ENCODE data around the gene GAK. TPM values are rescaled to one million over a fixed set of nuclear protein-coding genes. Genes with fewer than 3 reads are reported as not detected.

Gene GAK
- total RNA-seq, 4 donors from 2014 or later, result 34.9 to 48.3 (median 44.5) TPM

DNA sequence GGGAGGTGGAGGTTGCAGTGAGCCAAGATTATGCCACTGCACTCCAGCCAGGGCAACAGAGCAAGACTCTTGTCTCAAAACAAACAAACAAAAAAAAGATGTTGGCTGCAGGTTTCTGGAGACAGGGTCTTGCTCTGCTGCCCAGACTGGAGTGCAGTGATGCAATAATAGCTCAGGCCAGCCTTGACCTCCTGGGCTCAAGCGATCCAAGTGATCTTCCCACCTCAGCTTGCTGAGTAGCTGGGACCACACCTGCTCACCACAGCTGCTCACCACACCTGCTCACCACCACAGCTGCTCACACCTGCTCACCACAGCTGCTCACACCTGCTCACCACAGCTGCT, 76.3 kb downstream of the GAK start:
- Histone ChIP-seq H3K4me1 (no peaks in the 10 kb centered on the region), H3K36me3 (peaks cover 0 to 50% of the 10 kb centered on the region in 2 donors), H3K4me3 (no peak overlapping the region), H3K9me3 (no peaks in the 10 kb centered on the region), H3K27ac (no peak overlapping the region), H3K27me3 (no peaks in the 10 kb centered on the region)
- DNase-seq (no peak), ATAC-seq (no peak)
- TF ChIP-seq, protein P1, sequence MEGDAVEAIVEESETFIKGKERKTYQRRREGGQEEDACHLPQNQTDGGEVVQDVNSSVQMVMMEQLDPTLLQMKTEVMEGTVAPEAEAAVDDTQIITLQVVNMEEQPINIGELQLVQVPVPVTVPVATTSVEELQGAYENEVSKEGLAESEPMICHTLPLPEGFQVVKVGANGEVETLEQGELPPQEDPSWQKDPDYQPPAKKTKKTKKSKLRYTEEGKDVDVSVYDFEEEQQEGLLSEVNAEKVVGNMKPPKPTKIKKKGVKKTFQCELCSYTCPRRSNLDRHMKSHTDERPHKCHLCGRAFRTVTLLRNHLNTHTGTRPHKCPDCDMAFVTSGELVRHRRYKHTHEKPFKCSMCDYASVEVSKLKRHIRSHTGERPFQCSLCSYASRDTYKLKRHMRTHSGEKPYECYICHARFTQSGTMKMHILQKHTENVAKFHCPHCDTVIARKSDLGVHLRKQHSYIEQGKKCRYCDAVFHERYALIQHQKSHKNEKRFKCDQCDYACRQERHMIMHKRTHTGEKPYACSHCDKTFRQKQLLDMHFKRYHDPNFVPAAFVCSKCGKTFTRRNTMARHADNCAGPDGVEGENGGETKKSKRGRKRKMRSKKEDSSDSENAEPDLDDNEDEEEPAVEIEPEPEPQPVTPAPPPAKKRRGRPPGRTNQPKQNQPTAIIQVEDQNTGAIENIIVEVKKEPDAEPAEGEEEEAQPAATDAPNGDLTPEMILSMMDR (IDR thresholded peaks at IDR 0.05 in 4 of 5, conservative IDR thresholded peaks at IDR 0.05 in 1 of 5), result no peak
- TF ChIP-seq POLR2A (IDR thresholded peaks at IDR 0.05), result no peak
- in situ Hi-C loops (cut with MboI; ENCODE audit: low sequenced_read_pairs in 4 of 4) (no loop called here), intact Hi-C loops (cut with DNase I; ENCODE audit: low total_unique reads) (no loop called here)

DNA sequence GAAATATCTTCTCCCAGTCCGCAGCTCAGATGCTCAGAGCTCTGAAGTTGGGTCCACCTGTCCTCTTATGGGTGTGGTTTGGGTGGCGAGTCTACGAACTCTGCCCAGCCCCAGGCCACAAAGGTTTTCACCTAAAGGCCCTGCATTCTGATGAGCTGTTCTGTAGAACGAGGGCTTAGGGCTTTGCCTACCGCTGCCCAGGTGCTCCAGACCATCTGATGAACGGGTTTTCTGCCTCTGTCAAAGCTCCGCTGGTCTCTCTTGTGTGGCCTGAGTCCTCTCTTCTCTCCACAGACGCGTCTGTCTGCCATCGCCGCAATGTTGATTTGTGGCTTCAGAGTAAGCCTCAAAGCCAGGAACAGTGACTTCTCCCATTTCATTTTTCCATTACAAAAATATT, 77.8 kb downstream of the GAK start:
- H3K9me3 ChIP-seq, result no peaks in the 10 kb centered on the region
- intact Hi-C loops (cut with DNase I; ENCODE audit: low total_unique reads) (no loop called here), in situ Hi-C loops (cut with MboI; ENCODE audit: low sequenced_read_pairs in 4 of 4) (no loop called here)
- H3K4me3 ChIP-seq, result no peak overlapping the region
- DNase-seq (no peak), ATAC-seq (no peak)
- peaks cover 0 to 52% of the 10 kb centered on the region in 2 donors for H3K36me3 ChIP-seq
- no peak for TF ChIP-seq POLR2A (IDR thresholded peaks at IDR 0.05)
- TF ChIP-seq, protein P1 (IDR thresholded peaks at IDR 0.05 in 4 of 5, conservative IDR thresholded peaks at IDR 0.05 in 1 of 5), result no peak
- H3K27me3 ChIP-seq, result no peaks in the 10 kb centered on the region
- H3K27ac ChIP-seq, result no peak overlapping the region
- no peaks in the 10 kb centered on the region for H3K4me1 ChIP-seq

DNA sequence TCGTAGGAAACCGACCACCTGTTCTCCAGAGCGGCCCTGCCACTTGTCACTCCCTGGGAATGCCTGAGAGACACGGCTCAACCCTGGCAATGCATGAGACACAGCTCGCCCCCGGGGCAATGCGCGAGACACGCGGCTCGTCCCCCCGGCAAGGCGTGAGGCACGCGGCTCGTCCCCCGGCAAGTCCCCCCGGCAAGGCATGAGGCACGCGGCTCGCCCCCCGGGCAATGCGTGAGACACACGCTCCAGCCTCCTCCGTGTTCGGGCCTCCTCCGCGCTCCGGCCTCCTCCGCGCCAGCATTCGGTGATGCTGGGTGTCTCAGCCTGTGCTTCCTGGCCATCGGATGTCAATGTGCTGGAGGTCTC, 78.7 kb downstream of the GAK start:
- no peak for TF ChIP-seq POLR2A (IDR thresholded peaks at IDR 0.05)
- TF ChIP-seq, protein P1 (IDR thresholded peaks at IDR 0.05 in 4 of 5, conservative IDR thresholded peaks at IDR 0.05 in 1 of 5), result no peak
- Histone ChIP-seq H3K4me1 (no peaks in the 10 kb centered on the region), H3K9me3 (no peaks in the 10 kb centered on the region), H3K27ac (no peak overlapping the region), H3K36me3 (peaks cover 0 to 48% of the 10 kb centered on the region in 2 donors), H3K27me3 (no peaks in the 10 kb centered on the region), H3K4me3 (no peak overlapping the region)
- ATAC-seq, result no peak
- in situ Hi-C loops (cut with MboI; ENCODE audit: low sequenced_read_pairs in 4 of 4) (no loop called here), intact Hi-C loops (cut with DNase I; ENCODE audit: low total_unique reads) (no loop called here)
- DNase-seq, result no peak

DNA sequence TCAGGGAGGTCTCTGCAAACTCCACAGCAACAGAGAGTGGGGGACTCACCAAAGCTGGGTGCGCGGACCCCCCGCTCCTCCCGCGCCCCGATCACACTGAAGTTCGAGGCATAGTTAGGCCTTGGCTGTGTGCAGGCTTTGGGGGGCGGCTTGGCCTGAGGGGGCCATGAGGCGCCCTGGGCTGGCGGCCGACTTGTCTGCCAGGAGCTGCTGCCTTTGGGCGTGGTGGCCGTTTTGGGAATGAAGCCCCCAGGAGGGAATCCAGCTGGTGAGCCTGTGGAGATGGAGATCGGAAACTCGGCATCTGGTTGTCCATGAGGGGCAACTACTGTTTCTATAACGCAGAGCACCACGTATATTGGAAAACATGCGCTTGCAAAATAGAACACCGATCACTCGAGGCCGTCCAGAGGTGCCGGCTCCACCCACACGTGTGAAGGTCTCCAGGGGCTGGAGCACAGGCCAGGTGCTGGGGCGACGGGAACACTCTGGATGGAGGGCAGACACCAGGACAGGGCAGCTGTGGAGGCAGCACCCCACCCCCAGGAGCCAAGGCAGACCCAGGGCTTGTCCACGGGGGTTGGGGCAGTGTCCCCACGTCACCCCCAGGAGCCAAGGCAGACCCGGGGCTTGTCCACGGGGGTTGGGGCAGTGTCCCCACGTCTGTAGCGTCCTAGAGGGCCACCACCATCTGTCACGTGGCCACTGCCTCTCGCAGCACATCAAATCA, 80.2 kb downstream of the GAK start:
- intact Hi-C loops (cut with DNase I; ENCODE audit: low total_unique reads) (no loop called here), in situ Hi-C loops (cut with MboI; ENCODE audit: low sequenced_read_pairs in 4 of 4) (no loop called here)
- TF ChIP-seq POLR2A (IDR thresholded peaks at IDR 0.05), result no peak
- TF ChIP-seq, protein P1 (IDR thresholded peaks at IDR 0.05 in 4 of 5, conservative IDR thresholded peaks at IDR 0.05 in 1 of 5), result no peak
- Histone ChIP-seq H3K27ac (no peak overlapping the region), H3K27me3 (no peaks in the 10 kb centered on the region), H3K9me3 (no peaks in the 10 kb centered on the region), H3K36me3 (peaks cover 0 to 32% of the 10 kb centered on the region in 2 donors), H3K4me1 (no peaks in the 10 kb centered on the region), H3K4me3 (no peak overlapping the region)
- no peak for DNase-seq
- no peak for ATAC-seq

All from gastrocnemius medialis (tissue), 4 donors.